Upper lobe of right lung (tissue), 1 donor: ENCODE results near the gene TMEM219. TPM values are rescaled to one million over a fixed set of nuclear protein-coding genes. Genes with fewer than 3 reads are reported as not detected.

Experiments used
- ATAC-seq: fragments of 200-7000 bp; cut with Tn5 transposase; one replicate; pipeline ENCODE4 v1.9.1; 2020; ENCODE audit warnings: mild to moderate bottlenecking, moderate library complexity
- DNase-seq: peaks from one replicate; pipeline ENCODE4 v3.0.0-alpha.2; 2020
- H3K27ac ChIP-seq: fragments of 200-600 bp; one replicate; pipeline ENCODE4 v1.8.0; 2022
- H3K27me3 ChIP-seq: fragments of 200-600 bp; one replicate; pipeline ENCODE4 v1.8.0; 2022; ENCODE audit warnings: mild to moderate bottlenecking
- H3K36me3 ChIP-seq: fragments of 200-600 bp; one replicate; pipeline ENCODE4 v1.8.0; 2022
- H3K4me1 ChIP-seq: fragments of 200-600 bp; one replicate; pipeline ENCODE4 v1.8.0; 2022
- H3K4me3 ChIP-seq: fragments of 200-600 bp; one replicate; pipeline ENCODE4 v1.8.0; 2022; ENCODE audit warnings: mild to moderate bottlenecking
- H3K9me3 ChIP-seq: fragments of 200-600 bp; one replicate; pipeline ENCODE4 v1.8.0; 2022
- intact Hi-C: fragments of 100-400 bp; cut with DNase I; formaldehyde crosslinking; loops from one replicate; pipeline ENCODE4 v1.11.0; 2022
- total RNA-seq: library from RNA; stranded (reverse); fragmentation: NEBNext Ultra II Directional; extraction: Animal tissue kit (Norgen Biotek cat#: 25700); gene quantifications from one replicate; pipeline ENCODE4 v1.2.1, GENCODE V29; 2021
- TF ChIP-seq, protein P1 (sequence below): fragments of 200-600 bp; IDR thresholded peaks from one replicate; pipeline ENCODE4 v1.8.0; 2022; ENCODE audit warnings: antibody characterized with exemption
- donor health status: DM: no; HTN: yes; CAD: no; lungs with severe emphysema.

The TMEM219 gene
- total RNA-seq, 1 donor from 2014 or later = 133 TPM

DNA sequence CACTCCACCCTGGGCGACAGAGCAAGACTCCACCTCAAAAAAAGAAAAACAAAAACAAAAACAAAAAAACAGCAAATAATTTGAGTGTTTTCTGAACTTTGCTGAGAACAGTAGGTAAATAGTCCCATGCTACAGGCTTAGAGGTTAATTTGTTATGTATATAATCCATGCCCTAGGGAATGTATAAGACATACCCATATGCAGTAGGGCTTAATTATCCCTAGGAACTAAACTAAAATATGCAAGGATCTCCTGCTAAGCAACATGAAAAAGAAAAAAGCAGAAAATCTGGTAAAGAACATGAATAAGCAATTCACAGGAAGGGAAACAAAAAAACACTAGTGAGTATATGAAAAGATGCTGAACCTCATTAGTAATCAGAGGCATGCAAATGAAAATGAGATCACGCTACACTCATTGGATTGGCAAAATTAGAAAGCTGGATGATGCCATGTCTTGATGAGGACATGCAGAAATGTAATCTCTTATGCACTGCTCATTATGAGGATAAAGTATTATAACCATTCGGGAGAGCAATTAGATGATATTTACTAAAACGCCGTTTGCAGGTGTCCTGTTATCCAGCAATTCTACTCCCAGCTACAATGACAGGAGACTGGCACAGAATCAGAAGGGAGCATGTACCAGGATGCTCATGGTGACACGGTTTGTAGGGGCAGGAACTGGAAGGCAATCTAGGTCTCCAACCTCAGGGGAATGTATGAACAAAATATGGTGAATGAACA lies 41.4 kb upstream of the TMEM219 start:
- H3K27me3 ChIP-seq = no peaks in the 10 kb centered on the region
- no peak overlapping the region for H3K4me3 ChIP-seq
- peaks cover 58% of the 10 kb centered on the region for H3K36me3 ChIP-seq
- intact Hi-C loops = loop anchor here (10.0 kb wide), 1 partner anchor 74 kb away; the partner anchor contains the start of genes HIRIP3 and INO80E
- H3K4me1 ChIP-seq = peaks cover 13% of the 10 kb centered on the region
- TF ChIP-seq, protein P1, sequence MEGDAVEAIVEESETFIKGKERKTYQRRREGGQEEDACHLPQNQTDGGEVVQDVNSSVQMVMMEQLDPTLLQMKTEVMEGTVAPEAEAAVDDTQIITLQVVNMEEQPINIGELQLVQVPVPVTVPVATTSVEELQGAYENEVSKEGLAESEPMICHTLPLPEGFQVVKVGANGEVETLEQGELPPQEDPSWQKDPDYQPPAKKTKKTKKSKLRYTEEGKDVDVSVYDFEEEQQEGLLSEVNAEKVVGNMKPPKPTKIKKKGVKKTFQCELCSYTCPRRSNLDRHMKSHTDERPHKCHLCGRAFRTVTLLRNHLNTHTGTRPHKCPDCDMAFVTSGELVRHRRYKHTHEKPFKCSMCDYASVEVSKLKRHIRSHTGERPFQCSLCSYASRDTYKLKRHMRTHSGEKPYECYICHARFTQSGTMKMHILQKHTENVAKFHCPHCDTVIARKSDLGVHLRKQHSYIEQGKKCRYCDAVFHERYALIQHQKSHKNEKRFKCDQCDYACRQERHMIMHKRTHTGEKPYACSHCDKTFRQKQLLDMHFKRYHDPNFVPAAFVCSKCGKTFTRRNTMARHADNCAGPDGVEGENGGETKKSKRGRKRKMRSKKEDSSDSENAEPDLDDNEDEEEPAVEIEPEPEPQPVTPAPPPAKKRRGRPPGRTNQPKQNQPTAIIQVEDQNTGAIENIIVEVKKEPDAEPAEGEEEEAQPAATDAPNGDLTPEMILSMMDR = no peak
- ATAC-seq (no peak), DNase-seq (no peak)
- no peaks in the 10 kb centered on the region for H3K9me3 ChIP-seq
- H3K27ac ChIP-seq = no peak overlapping the region

DNA sequence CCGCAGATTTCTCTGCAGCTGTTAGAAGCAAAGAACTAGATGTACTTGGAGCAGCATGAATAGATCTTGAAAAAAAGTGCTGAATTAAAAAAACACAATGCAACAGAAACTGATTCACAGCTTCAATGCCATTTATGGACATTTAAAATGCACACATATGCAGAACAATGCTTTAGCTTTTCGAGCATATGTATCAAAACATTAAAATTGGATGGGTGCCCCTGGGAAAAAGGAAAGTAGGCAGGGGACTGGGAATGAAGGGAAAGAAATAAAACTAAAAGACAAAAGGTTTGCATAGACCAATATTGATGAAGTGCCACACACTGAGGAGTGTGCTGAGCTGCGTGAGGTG lies 40.9 kb upstream of the TMEM219 start:
- TF ChIP-seq, protein P1 = no peak
- no peak for ATAC-seq
- Histone ChIP-seq H3K36me3 (peaks cover 58% of the 10 kb centered on the region), H3K27me3 (no peaks in the 10 kb centered on the region), H3K27ac (no peak overlapping the region), H3K9me3 (no peaks in the 10 kb centered on the region), H3K4me1 (peaks cover 13% of the 10 kb centered on the region), H3K4me3 (no peak overlapping the region)
- no peak for DNase-seq
- intact Hi-C loops = loop anchor here (10.0 kb wide), 1 partner anchor 74 kb away; the partner anchor contains the start of genes HIRIP3 and INO80E

DNA sequence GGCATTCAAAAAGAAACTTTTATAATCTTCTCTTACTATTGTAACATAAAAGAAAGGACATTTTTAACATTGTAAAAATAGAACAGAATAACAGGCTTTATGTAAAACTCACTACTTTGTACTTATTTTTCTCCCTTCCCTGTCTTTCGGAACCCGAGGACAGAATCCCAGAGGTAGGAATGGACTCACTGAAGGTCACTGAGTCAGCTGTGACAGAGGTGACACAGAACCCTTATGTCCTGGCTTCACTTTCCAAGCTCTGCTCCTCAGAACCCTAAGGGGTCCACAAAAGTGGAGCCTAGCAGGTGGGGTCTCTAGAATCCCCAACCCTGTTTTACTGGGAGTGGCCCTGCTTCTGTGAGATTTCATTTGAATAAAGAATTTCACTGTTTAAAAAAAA lies 39.6 kb upstream of the TMEM219 start:
- no peak overlapping the region for H3K27ac ChIP-seq
- no peak for ATAC-seq
- H3K4me1 ChIP-seq = peaks cover 20% of the 10 kb centered on the region
- H3K9me3 ChIP-seq = no peaks in the 10 kb centered on the region
- DNase-seq = peak; percentile 12
- no peaks in the 10 kb centered on the region for H3K27me3 ChIP-seq
- TF ChIP-seq, protein P1 = no peak
- H3K36me3 ChIP-seq = peaks cover 48% of the 10 kb centered on the region
- no peak overlapping the region for H3K4me3 ChIP-seq
- intact Hi-C loops = loop anchor here (10.0 kb wide), 1 partner anchor 72 kb away; the partner anchor contains the start of genes HIRIP3 and INO80E

DNA sequence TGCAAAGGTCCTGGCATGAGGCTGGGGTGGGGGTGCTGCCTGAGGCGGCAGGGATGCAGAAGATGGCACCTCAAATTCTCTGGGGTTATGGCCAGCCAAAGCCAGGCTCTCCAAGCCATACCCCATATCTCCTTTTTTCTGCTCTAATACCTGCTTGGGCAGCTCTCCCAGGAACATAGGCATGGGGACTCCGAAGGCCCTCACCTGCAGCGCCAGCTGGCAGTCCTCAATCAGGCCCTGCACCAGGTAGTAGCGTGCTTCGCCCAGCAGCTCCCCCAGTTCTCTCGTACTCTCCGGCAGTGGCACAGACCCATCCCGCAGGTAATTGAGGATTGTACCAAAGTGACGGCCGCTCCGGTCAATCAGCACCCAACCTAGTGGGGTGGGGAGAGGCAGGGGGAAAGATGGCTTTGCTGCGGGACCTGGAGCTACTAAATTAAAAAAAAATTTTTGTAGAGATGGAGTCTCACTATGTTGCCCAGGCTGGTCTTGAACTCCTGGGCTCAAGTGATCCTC lies 38.8 kb upstream of the TMEM219 start:
- no peak for ATAC-seq
- DNase-seq = peak; percentile 27
- peaks cover 20% of the 10 kb centered on the region for H3K4me1 ChIP-seq
- H3K9me3 ChIP-seq = no peaks in the 10 kb centered on the region
- peaks cover 48% of the 10 kb centered on the region for H3K36me3 ChIP-seq
- TF ChIP-seq, protein P1 = no peak
- H3K27me3 ChIP-seq = no peaks in the 10 kb centered on the region
- H3K4me3 ChIP-seq = no peak overlapping the region
- intact Hi-C loops = loop anchor here (10.0 kb wide), 1 partner anchor 72 kb away; the partner anchor contains the start of genes HIRIP3 and INO80E
- H3K27ac ChIP-seq = no peak overlapping the region

DNA sequence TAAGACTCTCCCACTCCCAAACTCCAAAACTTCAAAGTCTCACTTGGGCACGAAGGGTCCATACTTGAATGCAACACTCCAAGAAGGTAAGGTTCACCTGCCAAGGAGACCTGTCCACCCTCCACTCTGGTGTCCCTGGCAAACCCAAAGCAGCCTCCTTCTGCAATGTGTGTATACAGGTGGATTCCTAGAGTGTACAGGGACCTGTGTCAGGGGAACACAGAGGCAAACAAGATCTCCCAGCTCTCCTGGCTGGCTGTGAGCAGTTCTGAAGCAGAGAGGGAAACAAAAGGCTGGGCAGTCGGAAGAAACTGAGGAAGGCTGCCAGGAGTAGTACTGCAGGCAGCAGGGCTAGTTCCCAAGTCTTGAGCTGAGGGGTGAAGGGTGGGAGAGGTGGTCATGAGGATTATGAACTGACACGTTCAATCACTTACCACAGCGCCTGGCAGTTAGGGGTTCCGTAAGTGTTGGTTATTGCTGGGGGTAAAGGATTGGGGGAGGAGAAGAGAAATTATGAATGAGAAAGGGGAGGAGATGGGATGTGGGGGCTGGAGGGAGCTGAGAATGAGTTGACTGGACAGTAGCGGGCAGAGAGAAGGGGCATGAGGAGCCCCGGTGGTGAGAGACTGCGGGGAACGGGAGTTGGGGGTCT lies 36.6 kb upstream of the TMEM219 start:
- TF ChIP-seq, protein P1 = no peak
- H3K27ac ChIP-seq = peak overlapping the region; percentile 90
- H3K4me1 ChIP-seq = peaks cover 20% of the 10 kb centered on the region
- H3K9me3 ChIP-seq = no peaks in the 10 kb centered on the region
- peaks cover 28% of the 10 kb centered on the region for H3K36me3 ChIP-seq
- no peaks in the 10 kb centered on the region for H3K27me3 ChIP-seq
- intact Hi-C loops = loop anchor here (10.0 kb wide), 1 partner anchor 70 kb away; the partner anchor contains the start of genes HIRIP3 and INO80E
- H3K4me3 ChIP-seq = peak overlapping the region; percentile 97
- ATAC-seq = no peak
- DNase-seq = peak; percentile 41
